ENCODE measurements around the gene SHH. TPM values are rescaled to one million over a fixed set of nuclear protein-coding genes. Genes with fewer than 3 reads are reported as not detected.

Gene SHH
- total and polyA plus RNA-seq, 2 of the 13 experiments (the other 11 are each of a cell fraction or from before 2014, with no cell fraction given): 1.9 to 3.4 TPM

DNA sequence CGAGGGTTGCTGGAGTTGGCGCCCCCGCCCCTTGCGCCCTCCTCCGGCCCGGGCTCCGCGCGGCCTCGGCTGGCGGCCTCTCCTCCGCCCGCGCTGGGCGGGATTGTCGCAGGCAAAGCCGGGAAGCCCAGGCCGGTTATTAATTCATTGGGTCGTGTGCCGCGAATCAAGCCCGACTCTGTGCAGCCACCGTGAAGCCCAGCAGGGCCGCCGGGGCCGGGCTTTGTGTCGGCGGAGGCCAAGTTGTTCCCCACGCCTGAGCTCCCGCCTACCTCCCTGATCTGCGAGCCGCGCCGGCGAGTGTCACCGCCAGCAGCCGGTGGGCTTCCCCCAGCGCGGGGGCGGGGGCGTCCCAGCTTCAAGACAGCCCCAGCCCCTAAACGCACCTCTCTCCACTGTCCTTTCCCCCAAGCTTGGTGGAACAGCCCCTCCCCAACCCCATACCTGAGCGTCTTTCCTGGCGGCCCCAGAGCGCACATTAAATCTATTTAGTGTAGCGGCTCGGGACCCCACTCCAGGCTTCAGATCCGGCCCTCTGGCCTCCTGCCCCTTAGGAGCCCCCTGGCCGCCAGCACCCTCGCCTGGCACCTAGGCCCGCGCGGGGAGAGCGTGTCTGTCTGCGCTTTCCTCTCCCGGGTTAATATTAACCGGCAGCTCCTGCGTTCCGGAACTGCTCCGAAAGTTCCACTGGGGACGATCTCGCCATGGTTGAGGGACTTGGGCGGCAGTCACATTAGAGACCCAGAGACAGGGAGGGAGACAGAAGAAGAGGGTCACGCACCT is 3.5 kb downstream of the SHH start (continued):
- TF ChIP-seq CHD4 (IDR thresholded peaks at IDR 0.05; ENCODE audit: borderline replicate concordance, low read length) (no peak), SNAPC2 (CRISPR knock-in tag; IDR thresholded peaks at IDR 0.05) (no peak), HMG20B (CRISPR knock-in tag; conservative IDR thresholded peaks at IDR 0.05) (no peak), NR3C1 (CRISPR knock-in tag; IDR thresholded peaks at IDR 0.05) (no peak), DNMT1 (CRISPR knock-in tag; IDR thresholded peaks at IDR 0.05) (no peak), HOXA3 (CRISPR knock-in tag; IDR thresholded peaks at IDR 0.05) (peak; percentile 24; the same call in 1 of the 2 replicates), FOXK1 (CRISPR knock-in tag; IDR thresholded peaks at IDR 0.05; ENCODE audit: borderline replicate concordance, low read depth) (no peak; the same call in 1 of the 2 replicates), RBM22 (optimal IDR thresholded peaks at IDR 0.05; ENCODE audit: low read length) (no peak), ISL2 (CRISPR knock-in tag; IDR thresholded peaks at IDR 0.05) (peak; percentile 45; the same call in 1 of the 2 replicates), ZMYM3 (CRISPR knock-in tag; IDR thresholded peaks at IDR 0.05) (no peak), CCAR2 (optimal IDR thresholded peaks at IDR 0.05; ENCODE audit: low read depth, low read length) (no peak), ZFP36 (IDR thresholded peaks at IDR 0.05; ENCODE audit: borderline replicate concordance, low read depth, low read length, partially characterized antibody) (no peak), ZNF747 (CRISPR knock-in tag; IDR thresholded peaks at IDR 0.05; ENCODE audit: borderline replicate concordance) (peak; percentile 40; the same call in 1 of the 2 replicates), SRY (CRISPR knock-in tag; IDR thresholded peaks at IDR 0.05) (0 out of 2 replicates have a peak, but pooled peaks have one; percentile 44), ZNF207 (IDR thresholded peaks at IDR 0.05; ENCODE audit: borderline replicate concordance) (no peak), ZFYVE20 (CRISPR knock-in tag; IDR thresholded peaks at IDR 0.05; ENCODE audit: borderline replicate concordance, low read depth) (no peak), ZNF605 (CRISPR knock-in tag; IDR thresholded peaks at IDR 0.05) (peak; percentile 77), ZNF883 (CRISPR knock-in tag; IDR thresholded peaks at IDR 0.05; ENCODE audit: not compliant biosample characterization) (no peak), SMAD1 (CRISPR knock-in tag; IDR thresholded peaks at IDR 0.05; ENCODE audit: borderline replicate concordance, low read depth) (no peak), FOXO1 (CRISPR knock-in tag; IDR thresholded peaks at IDR 0.05) (no peak)
- TF ChIP-seq, protein P1, sequence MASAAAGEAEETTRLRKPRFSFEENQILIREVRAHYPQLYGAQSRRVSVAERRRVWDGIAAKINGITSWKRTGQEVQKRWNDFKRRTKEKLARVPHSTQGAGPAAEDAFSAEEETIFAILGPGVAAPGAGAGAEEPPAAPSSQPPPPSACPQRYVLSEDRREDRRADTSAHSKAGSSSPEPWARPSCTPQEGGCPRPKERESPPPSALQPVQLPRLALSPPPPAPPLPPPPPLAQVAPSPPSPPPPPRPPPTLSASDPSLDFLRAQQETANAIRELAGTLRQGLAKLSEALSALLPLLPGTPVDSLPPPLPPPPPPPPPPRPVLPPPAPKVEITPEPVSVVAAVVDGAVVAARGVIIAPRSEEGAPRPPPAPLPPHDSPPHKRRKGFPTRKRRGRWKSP (CRISPR knock-in tag; IDR thresholded peaks at IDR 0.05): peak; percentile 48; the same call in 1 of the 2 replicates
- TF ChIP-seq, protein P2, sequence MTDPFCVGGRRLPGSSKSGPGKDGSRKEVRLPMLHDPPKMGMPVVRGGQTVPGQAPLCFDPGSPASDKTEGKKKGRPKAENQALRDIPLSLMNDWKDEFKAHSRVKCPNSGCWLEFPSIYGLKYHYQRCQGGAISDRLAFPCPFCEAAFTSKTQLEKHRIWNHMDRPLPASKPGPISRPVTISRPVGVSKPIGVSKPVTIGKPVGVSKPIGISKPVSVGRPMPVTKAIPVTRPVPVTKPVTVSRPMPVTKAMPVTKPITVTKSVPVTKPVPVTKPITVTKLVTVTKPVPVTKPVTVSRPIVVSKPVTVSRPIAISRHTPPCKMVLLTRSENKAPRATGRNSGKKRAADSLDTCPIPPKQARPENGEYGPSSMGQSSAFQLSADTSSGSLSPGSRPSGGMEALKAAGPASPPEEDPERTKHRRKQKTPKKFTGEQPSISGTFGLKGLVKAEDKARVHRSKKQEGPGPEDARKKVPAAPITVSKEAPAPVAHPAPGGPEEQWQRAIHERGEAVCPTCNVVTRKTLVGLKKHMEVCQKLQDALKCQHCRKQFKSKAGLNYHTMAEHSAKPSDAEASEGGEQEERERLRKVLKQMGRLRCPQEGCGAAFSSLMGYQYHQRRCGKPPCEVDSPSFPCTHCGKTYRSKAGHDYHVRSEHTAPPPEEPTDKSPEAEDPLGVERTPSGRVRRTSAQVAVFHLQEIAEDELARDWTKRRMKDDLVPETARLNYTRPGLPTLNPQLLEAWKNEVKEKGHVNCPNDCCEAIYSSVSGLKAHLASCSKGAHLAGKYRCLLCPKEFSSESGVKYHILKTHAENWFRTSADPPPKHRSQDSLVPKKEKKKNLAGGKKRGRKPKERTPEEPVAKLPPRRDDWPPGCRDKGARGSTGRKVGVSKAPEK (CRISPR knock-in tag; IDR thresholded peaks at IDR 0.05; ENCODE audit: borderline replicate concordance): no peak
- TF ChIP-seq, protein P3, sequence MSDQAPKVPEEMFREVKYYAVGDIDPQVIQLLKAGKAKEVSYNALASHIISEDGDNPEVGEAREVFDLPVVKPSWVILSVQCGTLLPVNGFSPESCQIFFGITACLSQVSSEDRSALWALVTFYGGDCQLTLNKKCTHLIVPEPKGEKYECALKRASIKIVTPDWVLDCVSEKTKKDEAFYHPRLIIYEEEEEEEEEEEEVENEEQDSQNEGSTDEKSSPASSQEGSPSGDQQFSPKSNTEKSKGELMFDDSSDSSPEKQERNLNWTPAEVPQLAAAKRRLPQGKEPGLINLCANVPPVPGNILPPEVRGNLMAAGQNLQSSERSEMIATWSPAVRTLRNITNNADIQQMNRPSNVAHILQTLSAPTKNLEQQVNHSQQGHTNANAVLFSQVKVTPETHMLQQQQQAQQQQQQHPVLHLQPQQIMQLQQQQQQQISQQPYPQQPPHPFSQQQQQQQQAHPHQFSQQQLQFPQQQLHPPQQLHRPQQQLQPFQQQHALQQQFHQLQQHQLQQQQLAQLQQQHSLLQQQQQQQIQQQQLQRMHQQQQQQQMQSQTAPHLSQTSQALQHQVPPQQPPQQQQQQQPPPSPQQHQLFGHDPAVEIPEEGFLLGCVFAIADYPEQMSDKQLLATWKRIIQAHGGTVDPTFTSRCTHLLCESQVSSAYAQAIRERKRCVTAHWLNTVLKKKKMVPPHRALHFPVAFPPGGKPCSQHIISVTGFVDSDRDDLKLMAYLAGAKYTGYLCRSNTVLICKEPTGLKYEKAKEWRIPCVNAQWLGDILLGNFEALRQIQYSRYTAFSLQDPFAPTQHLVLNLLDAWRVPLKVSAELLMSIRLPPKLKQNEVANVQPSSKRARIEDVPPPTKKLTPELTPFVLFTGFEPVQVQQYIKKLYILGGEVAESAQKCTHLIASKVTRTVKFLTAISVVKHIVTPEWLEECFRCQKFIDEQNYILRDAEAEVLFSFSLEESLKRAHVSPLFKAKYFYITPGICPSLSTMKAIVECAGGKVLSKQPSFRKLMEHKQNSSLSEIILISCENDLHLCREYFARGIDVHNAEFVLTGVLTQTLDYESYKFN (CRISPR knock-in tag; conservative IDR thresholded peaks at IDR 0.05): peak; percentile 63

Measured in HepG2 (cell line).